HCT116 (cell line): ENCODE measurements around the gene TLE3. TPM values are rescaled to one million over a fixed set of nuclear protein-coding genes. Genes with fewer than 3 reads are reported as not detected.

Source experiments
- ATAC-seq: fragments of 200-7000 bp; cut with Tn5 transposase; 2 replicates; pipeline ENCODE4 v1.9.1; 2020; ENCODE audit warnings: mild to moderate bottlenecking, moderate library complexity
- BruUV-seq: library from RNA; stranded (reverse); fragments of 400-500 nt; replicated peaks from 2 replicates; lab custom pipeline; 2021; lab: Mats Ljungman, UMichigan
- CTCF ChIA-PET: fragments of 300-600 bp; sonication (Branson Sonifier 250); formaldehyde crosslinking; loops from one replicate; lab custom pipeline; 2021; ENCODE audit warnings: antibody characterized with exemption; lab: Charles Lee
- POLR2A ChIA-PET: fragments of 300-600, 350-600 bp; sonication (Branson Sonifier 250); formaldehyde crosslinking; loops from one replicate; lab custom pipeline; 2021; ENCODE audit warnings: antibody characterized with exemption; lab: Charles Lee
- RAD21 ChIA-PET, 2 experiments: fragments of 300-600 bp; sonication (Branson Sonifier 250); formaldehyde crosslinking; loops; one replicate each; lab custom pipeline; 2023; ENCODE audit warnings: low total read pairs in 2 of 2; ENCODE audit not compliant: uncharacterized antibody in 2 of 2, unreplicated experiment in 2 of 2, low non-redundant PET in 1 of 2; lab: Charles Lee
- DNase-seq: peaks from one replicate; pipeline ENCODE4 v3.0.0-alpha.2; 2010; ENCODE audit warnings: low read depth, low spot score
- H2AFZ ChIP-seq: fragments of 200-600 bp; shearing (Covaris generic), sonication (generic); 2 replicates; pipeline ENCODE4 v1.6.1; 2017; ENCODE audit warnings: low read depth, mixed run types, mixed read lengths, antibody characterized with exemption, low read length; ENCODE audit not compliant: poor library complexity, severe bottlenecking
- H3K27ac ChIP-seq: 2 replicates; pipeline ENCODE4 v1.5.1; 2012; ENCODE audit warnings: low read depth, low read length
- H3K27me3 ChIP-seq: fragments of 200-600 bp; sonication (generic); 2 replicates; pipeline ENCODE4 v1.6.1; 2016; ENCODE audit warnings: mixed run types, low read length, mixed read lengths; ENCODE audit not compliant: insufficient read depth
- H3K36me3 ChIP-seq, 2 experiments: fragments of 200-500 bp in 1 of 2; fragments of 200-600 bp in 1 of 2; sonication (Bioruptor generic) in 1 of 2; sonication (generic) in 1 of 2; 2 replicates each; pipeline versions ENCODE4 v1.5.1 to v1.6.1; 2014 to 2016; ENCODE audit warnings: low read length in 2 of 2, inconsistent platforms in 1 of 2, mixed read lengths in 1 of 2, mixed run types in 1 of 2; ENCODE audit not compliant: insufficient read depth in 2 of 2, control insufficient read depth in 1 of 2
- H3K4me1 ChIP-seq, 2 experiments: fragments of 200-600 bp in 1 of 2; sonication (generic) in 1 of 2; 2 replicates each; pipeline versions ENCODE4 v1.5.1 to v1.6.1; 2012 to 2017; ENCODE audit warnings: low read length in 2 of 2, inconsistent platforms in 1 of 2, mild to moderate bottlenecking in 1 of 2, mixed read lengths in 1 of 2, mixed run types in 1 of 2, moderate library complexity in 1 of 2; ENCODE audit not compliant: insufficient read depth in 2 of 2, control insufficient read depth in 1 of 2
- H3K4me2 ChIP-seq: fragments of 200-600 bp; sonication (generic); 2 replicates; pipeline ENCODE4 v1.6.1; 2017; ENCODE audit warnings: mixed run types, low read length, mixed read lengths
- H3K4me3 ChIP-seq, 2 experiments: fragments of 200-600 bp in 1 of 2; sonication (generic) in 1 of 2; replicated peaks in 1 of 2; 2 replicates each; pipeline ENCODE4 v1.5.1; 2011 to 2016; ENCODE audit warnings: low read length in 2 of 2, control low read depth in 1 of 2, low read depth in 1 of 2, mild to moderate bottlenecking in 1 of 2, mixed read lengths in 1 of 2, mixed run types in 1 of 2
- H3K79me2 ChIP-seq: fragments of 200-600 bp; sonication (generic); 2 replicates; pipeline ENCODE4 v1.6.1; 2017; ENCODE audit warnings: mild to moderate bottlenecking, mixed run types, low read length, moderate library complexity, mixed read lengths; ENCODE audit not compliant: insufficient read depth
- H3K9ac ChIP-seq: fragments of 200-600 bp; sonication (generic); 2 replicates; pipeline ENCODE4 v1.6.1; 2016; ENCODE audit warnings: low read length, mixed read lengths
- H3K9me2 ChIP-seq: fragments of 200-600 bp; sonication (generic), shearing (Covaris generic); 2 replicates; pipeline ENCODE4 v1.6.1; 2017; ENCODE audit warnings: mixed run types, mild to moderate bottlenecking, moderate library complexity; ENCODE audit not compliant: insufficient read depth
- H3K9me3 ChIP-seq, 2 experiments: fragments of 200-500 bp in 1 of 2; fragments of 200-600 bp in 1 of 2; sonication (Bioruptor generic) in 1 of 2; sonication (generic) in 1 of 2; 2 replicates each; pipeline ENCODE4 v1.6.1; 2014 to 2017; ENCODE audit warnings: low read length in 2 of 2, mixed read lengths in 2 of 2, inconsistent platforms in 1 of 2, low read depth in 1 of 2, mild to moderate bottlenecking in 1 of 2, mixed run types in 1 of 2, moderate library complexity in 1 of 2; ENCODE audit not compliant: control insufficient read depth in 1 of 2, insufficient read depth in 1 of 2
- H4K20me1 ChIP-seq: fragments of 200-600 bp; sonication (generic), shearing (Covaris generic); 2 replicates; pipeline ENCODE4 v1.6.1; 2017; ENCODE audit warnings: mixed run types, mild to moderate bottlenecking, moderate library complexity; ENCODE audit not compliant: insufficient read depth
- FOSL1 ChIP-seq: IDR thresholded peaks from 2 replicates; pipeline ENCODE4 v1.6.1; 2012; ENCODE audit warnings: low read depth
- POLR2A ChIP-seq: IDR thresholded peaks from 2 replicates; pipeline ENCODE4 v1.7.0; 2011; ENCODE audit warnings: borderline replicate concordance; ENCODE audit not compliant: insufficient read depth, insufficient read length; ENCODE audit errors: extremely low read depth
- POLR2AphosphoS5 ChIP-seq: IDR thresholded peaks from 2 replicates; pipeline ENCODE4 v1.6.1; 2011; ENCODE audit warnings: mild to moderate bottlenecking, low read depth, low read length, moderate library complexity
- TCF7L2 ChIP-seq: IDR thresholded peaks from 2 replicates; pipeline ENCODE4 v1.7.0; 2011; ENCODE audit warnings: borderline replicate concordance, inconsistent platforms; ENCODE audit not compliant: insufficient read depth, insufficient read length; ENCODE audit errors: extremely low read depth
- YY1 ChIP-seq: IDR thresholded peaks from 2 replicates; pipeline ENCODE4 v1.6.1; 2011; ENCODE audit warnings: low read length, low read depth, moderate library complexity, mild to moderate bottlenecking; ENCODE audit not compliant: insufficient replicate concordance; ENCODE audit errors: extremely low read depth
- ZFX ChIP-seq: fragments of 450-650 bp; IDR thresholded peaks from 2 replicates; pipeline ENCODE4 v1.6.1; 2017
- intact Hi-C: fragments of 100-400 bp; cut with micrococcal nuclease; formaldehyde crosslinking; loops from 2 replicates; pipeline ENCODE4 v1.10.0; 2022
- total RNA-seq: library from RNA; stranded (reverse); gene quantifications from one replicate; pipeline ENCODE4 v1.2.1, GENCODE V29; 2021; ENCODE audit not compliant: unreplicated experiment
- TF ChIP-seq, protein P1 (sequence below): IDR thresholded peaks from 2 replicates; pipeline ENCODE4 v1.6.1; 2011; ENCODE audit warnings: mild to moderate bottlenecking, low read length, moderate library complexity; ENCODE audit not compliant: insufficient replicate concordance; ENCODE audit errors: extremely low read depth
- TF ChIP-seq, protein P2 (sequence below): IDR thresholded peaks from 2 replicates; pipeline ENCODE4 v1.6.1; 2012; ENCODE audit warnings: low read depth

The TLE3 gene
- total RNA-seq, 1 experiment from 2014 or later: 53.9 TPM

DNA sequence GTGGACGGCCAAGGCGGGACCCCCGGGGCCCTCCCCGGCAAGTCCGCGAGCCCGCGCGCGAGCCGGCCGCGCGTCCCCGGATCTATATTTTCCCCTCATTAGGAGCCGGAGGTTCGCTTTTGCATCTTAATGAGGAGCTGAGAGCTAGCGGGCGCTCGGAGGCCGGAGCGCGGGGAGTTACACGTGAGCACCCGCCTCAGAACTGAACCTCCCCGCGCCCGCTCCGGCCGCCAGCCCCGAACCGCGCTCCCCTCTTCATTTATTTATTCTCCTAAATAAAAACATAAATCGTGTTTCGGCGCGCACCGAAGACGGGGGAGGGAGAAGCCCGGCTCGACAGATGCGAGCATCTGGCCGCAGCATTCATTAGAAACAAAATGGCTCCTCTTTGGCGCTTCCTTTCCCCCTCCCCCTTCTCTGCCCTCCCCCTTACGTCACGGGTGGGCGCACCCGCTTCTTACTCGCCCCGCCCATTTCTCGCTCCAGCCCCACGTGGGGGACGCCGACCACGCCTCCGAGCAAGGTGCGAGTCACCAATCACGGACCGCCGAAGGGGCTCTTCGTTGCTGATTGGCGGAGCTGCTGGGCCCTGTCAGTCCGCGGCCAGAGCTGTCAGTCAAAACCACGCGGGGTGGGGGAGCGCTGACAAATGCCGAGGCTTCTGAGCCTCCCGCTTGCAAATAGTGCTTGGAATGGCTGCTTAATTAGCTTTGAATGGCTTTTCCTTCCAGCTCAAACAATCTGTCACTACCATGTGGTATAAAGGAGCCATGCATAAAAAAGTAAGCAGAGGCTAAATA lies 1.6 kb upstream of the TLE3 start:
- peak; percentile 58 for ATAC-seq
- ChIA-PET CTCF (interaction anchor here (1.6 kb wide), 1 partner anchor 368 kb away, joined by 6 read pairs; no protein-coding TSS in a partner anchor), RAD21 (interaction anchor here in 1 of 2 experiments (0.6 to 0.7 kb wide), 2 partner anchors 108 to 396 kb away, joined by 3 to 5 read pairs; no protein-coding TSS in a partner anchor), POLR2A (interaction anchor here (0.7 to 1.6 kb wide), 5 partner anchors 12 to 518 kb away, joined by 3 to 8 read pairs (median 3); no protein-coding TSS in a partner anchor)
- Histone ChIP-seq H3K9ac (peak overlapping the region; percentile 95), H3K4me2 (peak overlapping the region; percentile 98), H2AFZ (no peak overlapping the region), H3K27ac (peak overlapping the region; percentile 95), H3K36me3 (peaks cover 0 to 2% of the 10 kb centered on the region in 2 experiments; a peak in 2 of 4 replicates), H3K9me3 (no peaks in the 10 kb centered on the region), H3K27me3 (no peaks in the 10 kb centered on the region), H3K79me2 (peaks cover 32% of the 10 kb centered on the region)
- intact Hi-C loops: loop anchor here (5.0 kb wide), 1 partner anchor 367 kb away; no protein-coding TSS in a partner anchor
- TF ChIP-seq, protein P1, sequence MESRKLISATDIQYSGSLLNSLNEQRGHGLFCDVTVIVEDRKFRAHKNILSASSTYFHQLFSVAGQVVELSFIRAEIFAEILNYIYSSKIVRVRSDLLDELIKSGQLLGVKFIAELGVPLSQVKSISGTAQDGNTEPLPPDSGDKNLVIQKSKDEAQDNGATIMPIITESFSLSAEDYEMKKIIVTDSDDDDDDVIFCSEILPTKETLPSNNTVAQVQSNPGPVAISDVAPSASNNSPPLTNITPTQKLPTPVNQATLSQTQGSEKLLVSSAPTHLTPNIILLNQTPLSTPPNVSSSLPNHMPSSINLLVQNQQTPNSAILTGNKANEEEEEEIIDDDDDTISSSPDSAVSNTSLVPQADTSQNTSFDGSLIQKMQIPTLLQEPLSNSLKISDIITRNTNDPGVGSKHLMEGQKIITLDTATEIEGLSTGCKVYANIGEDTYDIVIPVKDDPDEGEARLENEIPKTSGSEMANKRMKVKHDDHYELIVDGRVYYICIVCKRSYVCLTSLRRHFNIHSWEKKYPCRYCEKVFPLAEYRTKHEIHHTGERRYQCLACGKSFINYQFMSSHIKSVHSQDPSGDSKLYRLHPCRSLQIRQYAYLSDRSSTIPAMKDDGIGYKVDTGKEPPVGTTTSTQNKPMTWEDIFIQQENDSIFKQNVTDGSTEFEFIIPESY: peak; percentile 22
- peak; percentile 95 for TF ChIP-seq POLR2AphosphoS5
- no peak for TF ChIP-seq FOSL1
- peak; percentile 80 for TF ChIP-seq POLR2A
- peak; percentile 67 for TF ChIP-seq ZFX
- TF ChIP-seq, protein P2, sequence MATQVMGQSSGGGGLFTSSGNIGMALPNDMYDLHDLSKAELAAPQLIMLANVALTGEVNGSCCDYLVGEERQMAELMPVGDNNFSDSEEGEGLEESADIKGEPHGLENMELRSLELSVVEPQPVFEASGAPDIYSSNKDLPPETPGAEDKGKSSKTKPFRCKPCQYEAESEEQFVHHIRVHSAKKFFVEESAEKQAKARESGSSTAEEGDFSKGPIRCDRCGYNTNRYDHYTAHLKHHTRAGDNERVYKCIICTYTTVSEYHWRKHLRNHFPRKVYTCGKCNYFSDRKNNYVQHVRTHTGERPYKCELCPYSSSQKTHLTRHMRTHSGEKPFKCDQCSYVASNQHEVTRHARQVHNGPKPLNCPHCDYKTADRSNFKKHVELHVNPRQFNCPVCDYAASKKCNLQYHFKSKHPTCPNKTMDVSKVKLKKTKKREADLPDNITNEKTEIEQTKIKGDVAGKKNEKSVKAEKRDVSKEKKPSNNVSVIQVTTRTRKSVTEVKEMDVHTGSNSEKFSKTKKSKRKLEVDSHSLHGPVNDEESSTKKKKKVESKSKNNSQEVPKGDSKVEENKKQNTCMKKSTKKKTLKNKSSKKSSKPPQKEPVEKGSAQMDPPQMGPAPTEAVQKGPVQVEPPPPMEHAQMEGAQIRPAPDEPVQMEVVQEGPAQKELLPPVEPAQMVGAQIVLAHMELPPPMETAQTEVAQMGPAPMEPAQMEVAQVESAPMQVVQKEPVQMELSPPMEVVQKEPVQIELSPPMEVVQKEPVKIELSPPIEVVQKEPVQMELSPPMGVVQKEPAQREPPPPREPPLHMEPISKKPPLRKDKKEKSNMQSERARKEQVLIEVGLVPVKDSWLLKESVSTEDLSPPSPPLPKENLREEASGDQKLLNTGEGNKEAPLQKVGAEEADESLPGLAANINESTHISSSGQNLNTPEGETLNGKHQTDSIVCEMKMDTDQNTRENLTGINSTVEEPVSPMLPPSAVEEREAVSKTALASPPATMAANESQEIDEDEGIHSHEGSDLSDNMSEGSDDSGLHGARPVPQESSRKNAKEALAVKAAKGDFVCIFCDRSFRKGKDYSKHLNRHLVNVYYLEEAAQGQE: no peak
- peak; percentile 91 for TF ChIP-seq YY1
- TF ChIP-seq TCF7L2: peak; percentile 23
- TF ChIP-seq, all 23 proteins: peak for 6
- Histone ChIP-seq H4K20me1 (no peaks in the 10 kb centered on the region), H3K4me3 (peak overlapping the region; percentile 60 to 93), H3K4me1 (peaks cover 26 to 53% of the 10 kb centered on the region in 2 experiments), H3K9me2 (no peaks in the 10 kb centered on the region)
- peak; percentile 96 for DNase-seq
- no TSS peak for BruUV-seq
